Lower leg skin (tissue), 3 donors: Measurements from ENCODE around the gene LRRC25.
A peak's percentile ranks its signal among the peaks of the same experiment; 100 is the strongest.

ENCODE experiments used
- POLR2A ChIP-seq, 2 donors: fragments of 450-650 bp; IDR thresholded peaks; one replicate each; pipeline ENCODE4 v1.6.1; 2016 to 2017; ENCODE audit warnings: antibody characterized with exemption in 2 of 2, mild to moderate bottlenecking in 1 of 2, moderate library complexity in 1 of 2
- TF ChIP-seq, protein P1 (sequence below), 3 donors: fragments of 450-650 bp; IDR thresholded peaks; one replicate each; pipeline ENCODE4 v1.5.1; 2016; ENCODE audit warnings: antibody characterized with exemption in 3 of 3, mild to moderate bottlenecking in 3 of 3, moderate library complexity in 2 of 3

DNA sequence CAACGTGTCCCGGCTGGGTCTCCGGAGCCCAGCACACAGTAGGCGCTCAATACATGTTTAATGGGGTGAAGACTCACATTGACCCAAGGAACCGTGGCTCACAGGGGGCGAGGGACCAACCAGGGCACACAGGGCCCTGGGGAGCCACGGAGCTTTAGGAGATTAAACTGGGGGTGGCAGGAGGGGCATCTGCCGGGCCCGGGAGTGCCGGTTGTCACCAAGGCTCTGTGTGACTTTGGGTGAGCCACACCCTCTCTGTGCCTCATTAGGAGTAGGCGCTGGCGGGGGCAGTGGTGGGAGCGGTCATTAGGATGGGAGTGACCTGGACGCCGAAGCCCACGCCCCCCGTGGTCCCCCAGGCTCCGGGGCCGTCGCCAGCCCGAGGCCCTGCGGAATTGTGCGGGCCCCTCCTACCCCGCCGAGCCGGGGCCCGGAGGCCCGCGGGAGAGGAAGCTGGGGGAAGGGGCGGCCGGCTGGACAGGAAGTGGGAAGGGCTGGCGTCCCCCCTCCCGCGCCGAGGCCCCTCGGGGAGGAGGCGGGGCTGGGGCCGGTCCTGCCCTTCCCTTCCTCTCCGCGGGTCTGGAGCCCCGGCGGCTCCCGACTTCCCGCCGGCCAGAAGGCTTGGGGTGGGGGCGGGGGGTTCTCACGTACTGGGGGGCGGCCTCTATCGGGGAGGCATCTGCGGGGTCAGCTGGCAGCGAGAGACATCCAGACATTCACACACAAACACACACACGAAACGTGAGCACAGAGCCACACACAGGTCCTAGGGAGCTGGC is 20.0 kb upstream of the LRRC25 start:
- TF ChIP-seq, protein P1, sequence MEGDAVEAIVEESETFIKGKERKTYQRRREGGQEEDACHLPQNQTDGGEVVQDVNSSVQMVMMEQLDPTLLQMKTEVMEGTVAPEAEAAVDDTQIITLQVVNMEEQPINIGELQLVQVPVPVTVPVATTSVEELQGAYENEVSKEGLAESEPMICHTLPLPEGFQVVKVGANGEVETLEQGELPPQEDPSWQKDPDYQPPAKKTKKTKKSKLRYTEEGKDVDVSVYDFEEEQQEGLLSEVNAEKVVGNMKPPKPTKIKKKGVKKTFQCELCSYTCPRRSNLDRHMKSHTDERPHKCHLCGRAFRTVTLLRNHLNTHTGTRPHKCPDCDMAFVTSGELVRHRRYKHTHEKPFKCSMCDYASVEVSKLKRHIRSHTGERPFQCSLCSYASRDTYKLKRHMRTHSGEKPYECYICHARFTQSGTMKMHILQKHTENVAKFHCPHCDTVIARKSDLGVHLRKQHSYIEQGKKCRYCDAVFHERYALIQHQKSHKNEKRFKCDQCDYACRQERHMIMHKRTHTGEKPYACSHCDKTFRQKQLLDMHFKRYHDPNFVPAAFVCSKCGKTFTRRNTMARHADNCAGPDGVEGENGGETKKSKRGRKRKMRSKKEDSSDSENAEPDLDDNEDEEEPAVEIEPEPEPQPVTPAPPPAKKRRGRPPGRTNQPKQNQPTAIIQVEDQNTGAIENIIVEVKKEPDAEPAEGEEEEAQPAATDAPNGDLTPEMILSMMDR (IDR thresholded peaks at IDR 0.05): no peak
- peak in 1 of 2 donors; percentile 14 for TF ChIP-seq POLR2A (IDR thresholded peaks at IDR 0.05)
